GM12801 (cell line): ENCODE results near the gene GPALPP1.

ENCODE experiments used
- CTCF ChIP-seq: IDR thresholded peaks from one replicate; pipeline ENCODE4 v1.5.1; 2011; ENCODE audit warnings: control low read depth; ENCODE audit not compliant: insufficient read length; ENCODE audit errors: extremely low read depth

GPALPP1 gene, protein sequence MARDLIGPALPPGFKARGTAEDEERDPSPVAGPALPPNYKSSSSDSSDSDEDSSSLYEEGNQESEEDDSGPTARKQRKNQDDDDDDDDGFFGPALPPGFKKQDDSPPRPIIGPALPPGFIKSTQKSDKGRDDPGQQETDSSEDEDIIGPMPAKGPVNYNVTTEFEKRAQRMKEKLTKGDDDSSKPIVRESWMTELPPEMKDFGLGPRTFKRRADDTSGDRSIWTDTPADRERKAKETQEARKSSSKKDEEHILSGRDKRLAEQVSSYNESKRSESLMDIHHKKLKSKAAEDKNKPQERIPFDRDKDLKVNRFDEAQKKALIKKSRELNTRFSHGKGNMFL

GRCh38 chr13:44989071-44989889 is at the start of gene GPALPP1, which contains the start of gene NUFIP1:
Gene GPALPP1 (plus strand): TSS chr13:44989538. CDS start chr13:44989655, 117 bp downstream.
Gene NUFIP1 (minus strand): TSS chr13:44989471. CDS start chr13:44989436, 35 bp downstream.
- TF ChIP-seq CTCF: no peak

- no peak for TF ChIP-seq CTCF
These were observed 38.2 kb upstream of the GPALPP1 start for GRCh38 chr13:44951184-44951583.

GRCh38 chr13:44952671-44953070 is 36.7 kb upstream of the GPALPP1 start:
- no peak for TF ChIP-seq CTCF

DNA sequence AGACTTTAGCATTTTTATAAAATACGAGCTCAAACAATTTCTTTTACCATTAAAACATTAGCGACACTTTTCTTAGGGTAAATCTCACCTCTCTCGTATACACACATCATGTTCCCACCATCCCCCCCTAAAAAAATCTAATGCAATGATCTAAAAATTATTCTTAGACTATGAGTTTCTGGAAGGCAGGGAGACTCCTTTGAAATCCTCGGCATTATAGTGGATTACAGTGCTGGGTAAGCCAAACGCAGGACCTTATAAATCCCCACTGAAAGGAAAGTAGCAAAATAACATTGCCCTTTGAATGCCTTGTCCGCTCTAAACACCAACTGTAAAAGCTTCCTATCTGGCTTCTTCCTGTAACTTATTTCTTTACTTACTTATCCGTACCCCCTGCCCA is 35.1 kb upstream of the GPALPP1 start:
- no peak for TF ChIP-seq CTCF

- no peak for TF ChIP-seq CTCF
These were observed 33.9 kb upstream of the GPALPP1 start for GRCh38 chr13:44955406-44955805.

DNA sequence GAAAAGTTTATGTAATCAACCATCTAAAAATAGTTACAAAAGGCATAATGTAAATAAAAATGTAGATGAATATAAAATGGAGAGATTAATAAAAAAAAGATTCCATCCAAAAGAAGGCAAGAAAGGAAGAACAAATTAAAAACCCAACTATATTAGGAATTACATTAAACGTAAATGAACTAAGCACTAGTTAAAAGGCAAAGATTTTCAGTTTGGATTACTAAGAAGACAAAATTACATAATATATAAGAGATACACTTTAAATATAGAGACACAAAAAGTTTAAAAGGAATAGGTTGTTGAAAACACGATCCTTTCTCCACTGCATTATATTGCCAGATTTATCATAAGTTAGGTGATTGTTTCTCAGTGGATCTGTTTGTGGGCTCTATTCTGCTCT is 27.3 kb upstream of the GPALPP1 start:
- no peak for TF ChIP-seq CTCF

- TF ChIP-seq CTCF: no peak
These were observed 21.5 kb upstream of the GPALPP1 start for GRCh38 chr13:44967704-44968433.
